Astrocyte (in vitro differentiated cells and primary cell): ENCODE measurements around the gene THRSP. TPM values are rescaled to one million over a fixed set of nuclear protein-coding genes. Genes with fewer than 3 reads are reported as not detected.

Experiments
- DNase-seq: peaks from one replicate; pipeline ENCODE4 v3.0.0-alpha.2; 2010; ENCODE audit warnings: low read depth
- FAIRE-seq: peaks from 2 replicates; lab custom pipeline; 2011; peaks lifted over from hg19 to GRCh38; lab: Jason Lieb, UNC
- H2AFZ ChIP-seq: 2 replicates; pipeline ENCODE4 v1.6.0; 2012; ENCODE audit warnings: low read depth, low read length, inconsistent platforms
- H3K27ac ChIP-seq: 2 replicates; pipeline ENCODE4 v1.5.1; 2011; ENCODE audit warnings: low read depth, low read length, inconsistent platforms
- H3K27me3 ChIP-seq: 2 replicates; pipeline ENCODE4 v1.6.0; 2011; ENCODE audit warnings: low read length, inconsistent platforms; ENCODE audit not compliant: insufficient read depth
- H3K36me3 ChIP-seq: 2 replicates; pipeline ENCODE4 v1.5.1; 2011; ENCODE audit warnings: low read length, inconsistent platforms; ENCODE audit not compliant: insufficient read depth
- H3K4me1 ChIP-seq: 2 replicates; pipeline ENCODE4 v1.5.1; 2011; ENCODE audit warnings: low read length, inconsistent platforms; ENCODE audit not compliant: insufficient read depth
- H3K4me2 ChIP-seq: 2 replicates; pipeline ENCODE4 v1.6.0; 2012; ENCODE audit warnings: low read length, inconsistent platforms
- H3K4me3 ChIP-seq: 2 replicates; pipeline ENCODE4 v1.5.1; 2011; ENCODE audit warnings: low read depth, mild to moderate bottlenecking, low read length, inconsistent platforms; ENCODE audit not compliant: insufficient read depth
- H3K79me2 ChIP-seq: 2 replicates; pipeline ENCODE4 v1.6.0; 2012; ENCODE audit warnings: mild to moderate bottlenecking, low read length, inconsistent platforms; ENCODE audit not compliant: insufficient read depth
- H3K9ac ChIP-seq: 2 replicates; pipeline ENCODE4 v1.6.0; 2012; ENCODE audit warnings: mild to moderate bottlenecking, low read length, inconsistent platforms
- H3K9me3 ChIP-seq: 2 replicates; pipeline ENCODE4 v1.5.1; 2012; ENCODE audit warnings: low read depth, mild to moderate bottlenecking, low read length, inconsistent platforms; ENCODE audit not compliant: insufficient read depth
- H4K20me1 ChIP-seq: 2 replicates; pipeline ENCODE4 v1.6.0; 2012; ENCODE audit warnings: low read length, inconsistent platforms; ENCODE audit not compliant: insufficient read depth
- H3K27ac Mint-ChIP-seq: one replicate; pipeline ENCODE4 v1.8.0; 2021; ENCODE audit warnings: mild to moderate bottlenecking, mixed read lengths; ENCODE audit not compliant: unreplicated experiment
- H3K27me3 Mint-ChIP-seq: one replicate; pipeline ENCODE4 v1.8.0; 2021; ENCODE audit warnings: low read depth, mixed read lengths; ENCODE audit not compliant: unreplicated experiment
- H3K36me3 Mint-ChIP-seq: one replicate; pipeline ENCODE4 v1.8.0; 2021; ENCODE audit warnings: low read depth, mixed read lengths; ENCODE audit not compliant: unreplicated experiment
- H3K4me1 Mint-ChIP-seq: one replicate; pipeline ENCODE4 v1.8.0; 2021; ENCODE audit warnings: low read depth, mixed read lengths; ENCODE audit not compliant: unreplicated experiment
- H3K4me3 Mint-ChIP-seq: one replicate; pipeline ENCODE4 v1.8.0; 2021; ENCODE audit warnings: mild to moderate bottlenecking, moderate library complexity, mixed read lengths; ENCODE audit not compliant: unreplicated experiment
- H3K9me3 Mint-ChIP-seq: one replicate; pipeline ENCODE4 v1.8.0; 2021; ENCODE audit warnings: mild to moderate bottlenecking, mixed read lengths; ENCODE audit not compliant: unreplicated experiment
- CTCF ChIP-seq: IDR thresholded peaks from 2 replicates; pipeline ENCODE4 v1.5.1; 2011; ENCODE audit warnings: low read depth, mild to moderate bottlenecking, inconsistent platforms, low read length, moderate library complexity; ENCODE audit not compliant: insufficient read depth
- EZH2 ChIP-seq: IDR thresholded peaks from 2 replicates; pipeline ENCODE4 v1.6.1; 2012; ENCODE audit warnings: mild to moderate bottlenecking, low read length, inconsistent platforms; ENCODE audit not compliant: insufficient read depth
- total RNA-seq: library from RNA; stranded (reverse); gene quantifications from 2 replicates; pipeline ENCODE4 v1.2.1, GENCODE V29; 2021

Gene THRSP
- total RNA-seq, 1 donor from 2014 or later: not detected

DNA sequence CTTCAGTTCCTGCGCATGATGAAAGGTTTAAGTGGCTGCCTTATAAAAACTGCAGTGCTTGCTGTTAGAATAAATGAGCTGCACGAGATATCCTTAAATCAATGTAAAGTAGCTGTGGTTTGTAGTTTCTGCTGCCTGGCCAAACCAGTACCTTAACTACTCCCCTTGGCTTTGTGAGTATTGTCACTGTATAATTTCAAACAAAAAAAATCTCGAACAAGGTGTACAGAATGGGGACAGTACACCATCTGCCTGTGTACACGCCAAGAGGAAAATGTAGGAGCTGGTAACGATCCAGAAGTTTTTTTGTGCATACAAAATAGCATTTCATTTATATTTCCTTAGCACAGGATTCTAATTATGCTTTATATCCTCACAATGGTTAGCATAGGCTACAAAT lies 36.6 kb downstream of the THRSP start:
- Mint-ChIP-seq H3K27ac (no peak overlapping the region), H3K27me3 (no peaks in the 10 kb centered on the region), H3K9me3 (no peaks in the 10 kb centered on the region), H3K4me3 (no peak overlapping the region), H3K4me1 (peaks cover 5% of the 10 kb centered on the region), H3K36me3 (peaks cover 2% of the 10 kb centered on the region)
- Histone ChIP-seq H4K20me1 (no peaks in the 10 kb centered on the region), H3K27me3 (no peaks in the 10 kb centered on the region), H3K36me3 (peaks cover 22% of the 10 kb centered on the region), H3K9me3 (no peaks in the 10 kb centered on the region), H3K4me2 (no peak overlapping the region), H3K79me2 (no peaks in the 10 kb centered on the region), H3K27ac (no peak overlapping the region), H3K9ac (no peak overlapping the region), H3K4me3 (no peak overlapping the region), H2AFZ (no peak overlapping the region), H3K4me1 (no peaks in the 10 kb centered on the region)
- TF ChIP-seq CTCF (no peak), EZH2 (no peak)
- no peak for DNase-seq
- FAIRE-seq: no peak

DNA sequence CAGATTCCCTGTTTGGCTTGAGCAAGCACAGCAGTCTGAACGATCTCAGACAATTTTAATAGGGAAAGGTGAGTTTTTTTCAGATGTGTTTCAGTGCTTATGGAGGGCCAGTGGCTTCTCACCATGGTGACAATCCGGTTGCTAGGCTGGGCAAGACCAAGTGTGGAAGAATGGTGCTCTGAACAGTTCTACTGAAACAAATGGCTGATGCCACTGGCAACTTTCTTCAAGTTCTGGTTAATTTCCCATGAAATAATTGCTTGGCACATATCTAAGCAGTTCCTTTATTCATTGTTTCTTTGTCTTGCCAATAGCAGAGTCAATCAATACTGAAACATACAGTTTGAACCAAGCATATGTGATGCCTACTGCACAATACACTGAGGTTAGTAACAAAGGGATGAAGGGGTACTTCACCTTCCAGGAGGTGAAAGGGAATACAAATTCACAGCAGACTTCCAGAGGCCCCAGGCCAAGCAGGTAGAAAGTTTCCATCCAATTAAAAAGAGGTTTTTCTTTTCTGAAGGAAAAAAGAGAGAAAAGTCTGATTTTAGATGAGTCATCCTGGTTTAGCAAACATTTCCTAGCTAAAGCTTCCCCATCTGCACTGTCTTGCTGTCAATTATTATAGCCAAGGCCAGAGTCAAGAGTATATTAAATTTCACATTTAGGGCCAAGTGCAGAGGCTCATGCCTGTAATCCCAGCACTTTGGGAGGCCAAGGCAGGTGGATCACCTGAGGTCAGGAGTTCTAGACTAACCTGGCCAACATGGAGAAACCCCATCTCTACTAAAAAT lies 37.2 kb downstream of the THRSP start:
- Mint-ChIP-seq H3K4me1 (peaks cover 5% of the 10 kb centered on the region), H3K4me3 (no peak overlapping the region), H3K36me3 (peaks cover 2% of the 10 kb centered on the region), H3K9me3 (no peaks in the 10 kb centered on the region), H3K27me3 (no peaks in the 10 kb centered on the region), H3K27ac (peak overlapping the region; percentile 42)
- Histone ChIP-seq H2AFZ (no peak overlapping the region), H3K9me3 (no peaks in the 10 kb centered on the region), H4K20me1 (no peaks in the 10 kb centered on the region), H3K4me2 (no peak overlapping the region), H3K27me3 (no peaks in the 10 kb centered on the region), H3K27ac (no peak overlapping the region), H3K9ac (no peak overlapping the region), H3K4me1 (no peaks in the 10 kb centered on the region), H3K79me2 (no peaks in the 10 kb centered on the region), H3K4me3 (no peak overlapping the region), H3K36me3 (peaks cover 22% of the 10 kb centered on the region)
- no peak for TF ChIP-seq CTCF
- TF ChIP-seq EZH2: no peak
- FAIRE-seq (no peak), DNase-seq (peak; percentile 20)
